Left renal cortex interstitium (tissue), 4 donors: ENCODE results near the gene TMEM100. TPM values are rescaled to one million over a fixed set of nuclear protein-coding genes. Genes with fewer than 3 reads are reported as not detected.
"Not testable (repeated sequence)": the region's sequence is repeated elsewhere in the genome, so short reads cannot be mapped to it uniquely, and the experiment has no call there.

Source experiments
- DNase-seq, 4 donors: peaks; one replicate each; pipeline ENCODE4 v3.0.0-alpha.2; 2013; ENCODE audit warnings: low read depth in 4 of 4, low spot score in 2 of 4, missing footprints in 1 of 4
- polyA plus RNA-seq, 4 donors: library from polyadenylated mRNA; unstranded; fragments of 120-200 nt; gene quantifications; one replicate each; pipeline ENCODE4 v1.2.1, GENCODE V29; 2013; ENCODE audit not compliant: insufficient read length in 4 of 4

The TMEM100 gene
- polyA plus RNA-seq, 4 donors: 66.1 to 73.6 (median 68.0) TPM

GRCh38 chr17:55690105-55690508 is 32.6 kb downstream of the TMEM100 start:
- DNase-seq: no peak

DNA sequence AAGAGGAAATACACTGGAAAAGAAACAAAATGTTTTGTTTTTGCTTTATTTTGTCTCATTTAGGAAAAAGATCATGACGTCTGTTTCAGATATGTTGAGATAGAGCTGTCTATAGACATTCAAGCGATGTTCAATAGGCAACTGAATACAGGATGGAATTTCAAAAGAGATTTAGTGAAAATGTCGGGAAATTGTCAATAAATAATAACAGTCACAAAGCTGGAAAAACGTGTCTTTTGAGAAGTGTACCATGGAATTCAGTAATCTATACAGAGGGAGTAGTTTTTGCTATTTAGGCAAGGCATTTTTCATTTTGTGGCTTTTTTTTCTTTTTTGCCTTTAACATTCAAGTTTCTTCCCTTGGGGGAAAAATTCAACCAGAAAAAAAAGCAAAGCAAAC is 33.0 kb downstream of the TMEM100 start:
- no peak for DNase-seq

GRCh38 chr17:55688057-55688456 is 34.6 kb downstream of the TMEM100 start:
- no peak for DNase-seq

DNA sequence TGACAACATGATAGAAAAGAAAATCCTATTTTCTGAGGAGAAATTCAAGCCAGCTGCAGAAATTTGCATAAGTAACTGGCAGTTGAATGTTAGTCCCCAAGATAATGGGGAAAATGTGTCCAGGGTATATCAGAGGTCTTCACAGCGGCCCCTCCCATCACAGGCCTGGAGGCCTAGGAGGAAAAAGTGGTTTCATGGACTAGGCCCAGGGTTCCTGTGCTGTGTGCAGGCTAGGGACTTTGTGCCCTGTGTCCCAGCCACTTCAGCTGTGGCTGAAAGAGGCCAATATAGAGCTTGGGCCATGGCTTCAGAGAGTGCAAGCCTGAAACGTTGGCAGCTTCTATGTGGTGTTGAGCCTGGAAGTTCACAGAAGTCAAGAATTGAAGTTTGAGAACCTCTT is 35.6 kb downstream of the TMEM100 start:
- DNase-seq: no peak

DNA sequence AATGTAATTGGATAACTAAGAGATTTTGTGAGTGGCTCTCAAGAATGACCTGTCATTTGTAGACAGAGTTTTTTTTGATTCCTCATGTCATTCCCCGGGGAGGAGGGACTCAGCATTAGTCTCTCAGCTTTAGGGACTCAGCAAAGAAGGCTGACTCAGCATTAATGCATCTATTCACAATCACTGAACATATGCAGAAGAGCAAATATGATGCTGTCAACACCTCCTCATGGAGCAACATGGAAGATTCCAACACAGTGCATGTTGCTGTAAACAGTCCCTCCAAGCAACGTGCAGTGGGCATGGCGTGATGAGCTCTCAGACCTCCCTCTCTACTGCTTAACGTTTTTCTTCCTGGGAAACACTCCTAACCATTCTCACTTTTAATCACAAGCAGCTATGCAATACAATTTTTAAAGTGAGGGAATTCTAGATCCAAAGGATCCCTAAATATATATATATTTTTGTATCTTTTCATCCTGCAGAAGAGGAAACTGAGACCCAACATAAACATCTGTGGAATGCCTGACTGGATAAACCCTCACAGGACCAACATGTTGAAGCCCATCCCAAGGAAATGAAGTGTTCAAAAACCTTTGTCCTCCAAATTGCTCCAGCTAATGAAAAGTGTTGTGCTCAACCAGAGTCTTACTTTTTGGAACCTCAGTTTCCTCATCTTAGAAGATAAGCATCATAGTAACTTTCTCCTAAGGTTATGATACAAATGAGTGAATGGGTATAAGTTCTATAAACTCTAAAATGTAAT is 38.9 kb downstream of the TMEM100 start:
- no peak for DNase-seq

DNA sequence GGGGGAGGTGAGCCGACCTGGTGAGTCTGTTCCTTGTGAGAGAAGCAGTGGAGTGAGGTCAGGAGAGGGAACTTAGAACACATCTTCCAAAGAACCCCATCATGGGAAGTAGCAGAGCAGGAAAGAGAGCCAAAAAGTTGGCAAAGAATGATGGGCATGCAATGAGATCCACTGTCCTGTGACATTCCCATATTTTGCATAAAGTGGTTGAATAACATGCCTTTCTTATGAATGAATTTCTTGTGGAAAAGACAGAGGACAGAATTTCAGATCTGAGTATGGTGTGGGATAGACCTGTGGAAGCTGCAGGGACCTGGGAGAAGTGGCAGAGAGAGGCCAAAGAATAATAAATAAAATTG is 41.3 kb downstream of the TMEM100 start:
- DNase-seq: no peak

DNA sequence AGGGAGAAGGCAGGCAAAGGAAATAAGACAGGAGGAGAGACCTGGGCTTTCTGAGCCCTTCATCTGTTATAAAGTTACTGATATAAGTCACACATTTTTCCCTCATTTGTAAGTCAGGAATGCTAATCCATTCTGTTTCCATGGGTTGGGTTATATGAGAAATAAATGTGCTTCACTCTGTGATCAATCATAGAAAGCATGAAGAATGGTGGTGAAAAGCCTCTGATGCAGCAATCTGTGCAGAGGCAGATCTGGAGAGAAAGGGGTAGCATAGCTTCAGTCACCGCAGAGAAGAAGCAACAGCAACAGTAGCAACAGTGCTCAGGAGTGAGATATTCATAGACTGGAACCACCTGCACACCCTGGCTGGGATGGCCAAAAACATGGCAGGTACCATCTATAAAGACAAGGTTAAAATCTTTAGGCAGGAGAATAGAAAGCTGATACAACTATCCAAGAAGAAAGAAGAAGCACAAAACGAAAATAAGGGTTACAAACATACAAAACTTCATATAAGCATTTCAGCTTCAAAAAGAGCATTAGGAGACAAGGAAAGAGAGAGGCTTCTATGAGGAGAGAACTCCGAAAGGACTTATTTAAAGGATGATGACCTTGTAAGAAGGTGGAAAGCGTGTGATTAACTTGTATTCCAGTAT is 41.9 kb downstream of the TMEM100 start:
- no peak for DNase-seq

GRCh38 chr17:55677446-55677845 is 45.2 kb downstream of the TMEM100 start:
- DNase-seq: no peak

DNA sequence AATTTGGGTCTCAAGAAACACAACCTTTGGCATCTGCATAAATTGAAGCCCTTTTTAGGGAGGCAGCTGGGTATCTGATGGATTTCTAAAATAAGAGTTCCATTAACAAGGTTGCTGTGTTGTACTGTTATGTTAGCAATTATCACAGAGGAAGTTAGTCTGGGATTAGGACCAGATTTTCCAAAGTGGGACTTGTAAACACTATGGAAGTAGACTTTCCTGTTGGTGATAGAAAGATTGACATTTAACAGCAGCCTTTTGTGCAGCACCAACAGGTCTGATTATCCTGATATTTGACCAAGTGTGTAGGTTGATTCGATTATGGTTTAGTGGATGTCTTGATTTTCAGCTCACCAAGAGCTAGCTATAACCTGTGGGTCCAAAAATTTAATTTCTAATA is 46.4 kb downstream of the TMEM100 start:
- DNase-seq: no peak

DNA sequence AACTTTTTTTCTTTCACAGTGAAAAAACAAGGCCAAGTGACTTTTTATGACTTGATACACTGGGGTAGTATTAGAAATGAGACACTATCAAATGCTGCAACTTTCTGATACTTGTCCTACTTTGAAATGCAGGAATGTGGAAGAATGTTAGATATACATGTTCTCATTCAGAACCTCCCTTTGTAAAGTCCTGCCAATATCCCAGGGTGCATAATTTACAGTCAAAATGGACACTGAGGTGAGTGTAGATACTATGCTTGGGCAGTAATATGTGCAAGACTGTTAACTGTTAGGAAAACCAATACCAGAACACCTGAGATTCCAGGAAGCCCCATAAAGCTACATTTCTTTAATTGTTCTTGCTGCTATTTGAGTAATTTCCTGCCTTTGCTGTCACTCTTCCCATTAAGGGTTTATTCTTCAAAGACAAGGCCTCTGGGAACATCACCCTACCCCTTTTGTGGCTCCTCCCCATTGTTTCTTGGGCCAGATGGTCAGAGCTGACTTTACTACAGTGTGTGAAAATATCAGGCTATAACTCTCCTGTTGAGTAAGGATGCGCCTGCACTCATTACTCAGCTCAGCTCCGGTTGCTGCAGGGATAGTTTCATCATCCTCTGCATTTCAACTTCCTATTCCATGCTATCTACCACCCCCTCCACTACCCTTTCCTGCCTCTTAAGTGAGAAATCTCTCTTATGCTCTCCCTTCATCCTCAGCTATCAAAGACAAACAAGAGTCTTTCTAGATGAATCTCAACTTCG is 48.7 kb downstream of the TMEM100 start:
- no peak for DNase-seq

- DNase-seq: no peak
These were observed 49.8 kb downstream of the TMEM100 start for GRCh38 chr17:55672585-55673501.

- not testable (repeated sequence) for DNase-seq
These were observed 50.7 kb downstream of the TMEM100 start for GRCh38 chr17:55672010-55672409.

Other genes with a start within 250 kb of the TMEM100 start
- under 1 TPM in 2 of 4 donors, not detected in 2; 0.16 to 0.36 TPM for gene SMIM36, start 211.4 kb downstream of the TMEM100 start, polyA plus RNA-seq
- gene PCTP, start 28.2 kb upstream of the TMEM100 start, polyA plus RNA-seq: 10 to 100 TPM; 27.7 to 34.6 (median 31.1) TPM